Adrenal gland (tissue), 12 donors: ENCODE measurements around the gene TNIK. TPM values are rescaled to one million over a fixed set of nuclear protein-coding genes. Genes with fewer than 3 reads are reported as not detected.
"Not testable (repeated sequence)": the region's sequence is repeated elsewhere in the genome, so short reads cannot be mapped to it uniquely, and the experiment has no call there.

Experiments used
- DNase-seq, 7 donors: peaks; one replicate each; pipeline ENCODE4 v3.0.0-alpha.2; 2019 to 2020
- H3K27ac ChIP-seq, 5 donors: fragments of 200-600 bp; sonication (generic) in 4 of 5; 1 replicate in 3 of 5; 2 replicates in 2 of 5; pipeline versions ENCODE4 v1.5.1 to v1.8.0; 2016 to 2020; ENCODE audit warnings: mild to moderate bottlenecking in 1 of 5
- H3K27me3 ChIP-seq: fragments of 200-600 bp; 2 replicates; pipeline ENCODE4 v1.8.0; 2021
- H3K36me3 ChIP-seq, 2 donors: fragments of 200-600 bp; replicated peaks in 1 of 2; 1 replicate in 1 of 2; 2 replicates in 1 of 2; pipeline versions ENCODE4 v1.5.1 to v1.8.0; 2018 to 2022
- H3K4me1 ChIP-seq, 2 donors: fragments of 200-600 bp; replicated peaks in 1 of 2; 1 replicate in 1 of 2; 2 replicates in 1 of 2; pipeline versions ENCODE4 v1.5.1 to v1.8.0; 2018 to 2021
- H3K4me3 ChIP-seq, 4 donors: fragments of 200-600 bp; sonication (generic) in 3 of 4; one replicate each; pipeline ENCODE4 v1.5.1; 2016 to 2018
- H3K9me3 ChIP-seq, 3 donors: fragments of 200-600 bp; sonication (generic) in 1 of 3; replicated peaks in 1 of 3; 1 replicate in 2 of 3; 2 replicates in 1 of 3; pipeline versions ENCODE4 v1.5.1 to v1.8.0; 2016 to 2021
- CTCF ChIP-seq, 6 experiments: fragments of 450-650 bp in 4 of 6; fragments of 200-600 bp in 2 of 6; sonication (generic) in 1 of 6; IDR thresholded peaks; 1 replicate in 5 of 6; 2 replicates in 1 of 6; pipeline versions ENCODE4 v1.5.1 to v1.8.0; 2016 to 2021; ENCODE audit warnings: antibody characterized with exemption in 6 of 6, mild to moderate bottlenecking in 2 of 6, moderate library complexity in 1 of 6
- POLR2A ChIP-seq, 2 donors: fragments of 450-650 bp; IDR thresholded peaks; one replicate each; pipeline ENCODE4 v1.6.1; 2017; ENCODE audit warnings: antibody characterized with exemption in 2 of 2, mild to moderate bottlenecking in 2 of 2, moderate library complexity in 1 of 2
- WGBS, 4 donors: extraction: QIAGEN DNeasy Blood & Tissue Kit in 2 of 4; methylation state at CpG; one replicate each; pipeline versions ENCODE4 v1.1.5 to v1.1.7; 2013 to 2017; 5-methylcytosine and 5-hydroxymethylcytosine counted together
- intact Hi-C, 2 donors: fragments of 100-400 bp; cut with DNase I; formaldehyde crosslinking; loops; one replicate each; pipeline versions ENCODE4 v1.14.1 to v1.15.0; 2022 to 2023
- polyA plus RNA-seq, 3 donors: library from polyadenylated mRNA; stranded (reverse); fragments of 200-250 nt in 2 of 3; fragments of 350-450 nt in 1 of 3; fragmentation: Illumina TruSeq in 1 of 3; extraction: RNeasy Lipid Tissue Mini Kit (QIAGEN cat#74804) in 1 of 3; gene quantifications; one replicate each; pipeline ENCODE4 v1.2.3, GENCODE V29; 2013 to 2014
- total RNA-seq, 9 donors: library from RNA; depleted of rRNA in 4 of 9; stranded (reverse); fragments of >200 nt in 4 of 9; fragments of 120-200 nt in 1 of 9; fragmentation: NEBNext Ultra II Directional in 1 of 9; extraction: Animal tissue kit (Norgen Biotek cat#: 25700) in 1 of 9; gene quantifications; one replicate each; pipeline versions ENCODE4 v1.1.0 to v1.2.4, GENCODE V29; 2013 to 2023
- donor health status: healthy with polysubstance abuse.
- donor health status: Bipolar disorder and iron deficiency.
- donor health status: DM: yes; HTN: yes; CAD: no.
- donor health status: DM: no; HTN: no; CAD: no.
- donor health status: DM: no; HTN: no; CAD: no.
- donor health status: DM: yes; HTN: yes; CAD: no.

Gene TNIK
- total and polyA plus RNA-seq, 12 donors: 4.9 to 33.1 (median 10.7) TPM

- Histone ChIP-seq H3K27ac (no peak overlapping the region), H3K27me3 (no peaks in the 10 kb centered on the region), H3K36me3 (no peaks in the 10 kb centered on the region), H3K9me3 (no peaks in the 10 kb centered on the region), H3K4me1 (no peaks in the 10 kb centered on the region), H3K4me3 (no peak overlapping the region)
- no peak for DNase-seq
- intact Hi-C loops: no loop called here
- 94 to 96% (median 95%) methylated on average over 3 of the region's 3 CpGs for WGBS, 4 donors
- no peak for TF ChIP-seq POLR2A (IDR thresholded peaks at IDR 0.05)
- TF ChIP-seq CTCF (IDR thresholded peaks at IDR 0.05): no peak
Measured at GRCh38 chr3:171428892-171429291, 31.3 kb downstream of the TNIK start.

GRCh38 chr3:171428321-171428787 is 31.9 kb downstream of the TNIK start:
- Histone ChIP-seq H3K27ac (no peak overlapping the region), H3K4me3 (no peak overlapping the region), H3K4me1 (no peaks in the 10 kb centered on the region), H3K27me3 (no peaks in the 10 kb centered on the region), H3K36me3 (no peaks in the 10 kb centered on the region), H3K9me3 (no peaks in the 10 kb centered on the region)
- WGBS, 4 donors: 61 to 86% (median 68%) methylated on average over 3 to 4 of the region's 4 CpGs
- TF ChIP-seq CTCF (IDR thresholded peaks at IDR 0.05) (no peak), POLR2A (IDR thresholded peaks at IDR 0.05) (no peak)
- no peak for DNase-seq
- intact Hi-C loops: no loop called here

DNA sequence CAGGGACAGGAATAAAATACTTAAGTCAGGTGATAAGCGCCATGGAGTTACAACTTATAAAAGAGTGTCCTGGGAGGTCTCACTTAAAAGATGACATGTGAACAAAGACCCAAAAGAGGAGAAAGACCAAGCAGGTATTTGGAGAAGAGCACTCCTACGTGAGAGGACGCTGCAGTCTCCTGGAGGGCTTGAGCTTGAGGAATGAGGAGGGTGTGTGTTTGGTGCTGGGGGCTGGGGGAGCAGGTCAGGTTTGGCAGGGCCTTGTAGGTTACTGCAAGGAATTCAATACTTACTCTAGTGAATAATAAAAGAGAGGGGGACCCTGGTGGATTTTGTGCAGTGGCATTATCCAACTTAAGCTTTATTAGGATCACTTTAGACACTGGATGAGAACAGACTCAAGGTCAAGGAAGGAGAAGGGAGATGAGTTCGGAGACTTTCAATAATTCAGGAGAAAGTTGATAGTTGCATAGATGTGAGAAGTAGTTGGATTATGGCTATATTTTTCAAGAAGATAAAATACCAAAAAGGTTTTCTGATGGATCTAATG is 32.4 kb downstream of the TNIK start:
- Histone ChIP-seq H3K36me3 (no peaks in the 10 kb centered on the region), H3K9me3 (no peaks in the 10 kb centered on the region), H3K27me3 (no peaks in the 10 kb centered on the region), H3K27ac (no peak overlapping the region), H3K4me1 (no peaks in the 10 kb centered on the region), H3K4me3 (no peak overlapping the region)
- 87 to 94% (median 91%) methylated on average over 4 of the region's 4 CpGs for WGBS, 4 donors
- no peak for TF ChIP-seq CTCF (IDR thresholded peaks at IDR 0.05)
- no peak for TF ChIP-seq POLR2A (IDR thresholded peaks at IDR 0.05)
- intact Hi-C loops: no loop called here
- no peak for DNase-seq

DNA sequence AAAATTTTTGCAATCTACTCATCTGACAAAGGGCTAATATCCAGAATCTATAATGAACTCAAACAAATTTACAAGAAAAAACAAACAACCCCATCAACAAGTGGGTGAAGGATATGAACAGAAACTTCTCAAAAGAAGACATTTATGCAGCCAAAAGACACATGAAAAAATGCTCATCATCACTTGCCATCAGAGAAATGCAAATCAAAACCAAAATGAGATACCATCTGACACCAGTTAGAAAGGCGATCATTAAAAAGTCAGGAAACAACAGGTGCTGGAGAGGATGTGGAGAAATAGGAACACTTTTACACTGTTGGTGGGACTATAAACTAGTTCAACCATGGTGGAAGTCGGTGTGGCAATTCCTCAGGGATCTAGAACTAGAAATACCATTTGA is 36.1 kb downstream of the TNIK start:
- 94 to 99% (median 96%) methylated on average over 2 of the region's 2 CpGs for WGBS, 4 donors
- intact Hi-C loops, DNase-seq, H3K4me1 ChIP-seq, H3K9me3 ChIP-seq, H3K27me3 ChIP-seq, H3K4me3 ChIP-seq, H3K27ac ChIP-seq, H3K36me3 ChIP-seq: not testable (repeated sequence)

- H3K27ac ChIP-seq, DNase-seq, intact Hi-C loops, H3K27me3 ChIP-seq, H3K4me3 ChIP-seq, H3K4me1 ChIP-seq, H3K9me3 ChIP-seq, H3K36me3 ChIP-seq: not testable (repeated sequence)
- 50 to 94% (median 70%) methylated on average over 2 of the region's 2 CpGs for WGBS, 4 donors
Measured at GRCh38 chr3:171422855-171423254, 37.4 kb downstream of the TNIK start.
